GM12878 (cell line): ENCODE results near the gene PAOX. TPM values are rescaled to one million over a fixed set of nuclear protein-coding genes. Genes with fewer than 3 reads are reported as not detected.
A peak's percentile ranks its signal among the peaks of the same experiment; 100 is the strongest.

Source experiments
- ATAC-seq: fragments of 200-7000 bp; cut with Tn5 transposase; 3 replicates; pipeline ENCODE4 v1.9.1; 2020; ENCODE audit warnings: mild to moderate bottlenecking, moderate library complexity
- BruUV-seq: library from RNA; stranded (reverse); fragments of 400-500 nt; replicated peaks from 2 replicates; lab custom pipeline; 2021; lab: Mats Ljungman, UMichigan
- CTCF ChIA-PET: fragments of 300-600 bp; sonication (Branson Sonifier 250); formaldehyde crosslinking; extraction: SDS; loops from one replicate; lab custom pipeline; 2021; ENCODE audit warnings: inconsistent platforms; lab: Yijun Ruan, JAX
- POLR2A ChIA-PET: fragments of 350-600 bp; formaldehyde crosslinking; extraction: SDS; loops from one replicate; lab custom pipeline; 2021; ENCODE audit warnings: inconsistent platforms; lab: Charles Lee
- RAD21 ChIA-PET: fragments of 300-600 bp; sonication (Branson Sonifier 250); formaldehyde crosslinking; loops from one replicate; lab custom pipeline; 2023; ENCODE audit warnings: antibody characterized with exemption; ENCODE audit not compliant: unreplicated experiment; lab: Charles Lee
- SMC1A ChIA-PET: fragments of 300-600 bp; sonication (Branson Sonifier 250); formaldehyde crosslinking; loops from one replicate; lab custom pipeline; 2023; ENCODE audit not compliant: unreplicated experiment, uncharacterized antibody; lab: Charles Lee
- DNase-seq: peaks from one replicate; pipeline ENCODE4 v3.0.0-alpha.2; 2011; ENCODE audit warnings: low read depth, low spot score
- FAIRE-seq: peaks from 3 replicates; lab custom pipeline; 2011; peaks lifted over from hg19 to GRCh38; lab: Jason Lieb, UNC
- H2AFZ ChIP-seq: 2 replicates; pipeline ENCODE4 v1.6.0; 2011; ENCODE audit warnings: low read depth, low read length, control low read depth; ENCODE audit not compliant: control insufficient read depth
- H3K27ac ChIP-seq: 2 replicates; pipeline ENCODE4 v1.5.1; 2011; ENCODE audit warnings: control low read depth; ENCODE audit not compliant: control insufficient read depth, insufficient read depth
- H3K27me3 ChIP-seq, 2 experiments: replicated peaks in 1 of 2; 2 replicates each; pipeline versions ENCODE4 v1.6.0 to v1.6.1; 2011; ENCODE audit warnings: low read length in 1 of 2; ENCODE audit not compliant: control insufficient read depth in 2 of 2, insufficient read depth in 2 of 2
- H3K36me3 ChIP-seq, 2 experiments: 2 replicates each; pipeline ENCODE4 v1.5.1; 2011; ENCODE audit warnings: low read length in 1 of 2; ENCODE audit not compliant: control insufficient read depth in 2 of 2, insufficient read depth in 2 of 2
- H3K4me1 ChIP-seq: 2 replicates; pipeline ENCODE4 v1.6.1; 2011; ENCODE audit warnings: mild to moderate bottlenecking, low read length, moderate library complexity, mixed read lengths; ENCODE audit not compliant: control insufficient read depth, insufficient read depth
- H3K4me2 ChIP-seq: 2 replicates; pipeline ENCODE4 v1.6.0; 2011; ENCODE audit warnings: control low read depth; ENCODE audit not compliant: control insufficient read depth, insufficient read depth
- H3K4me3 ChIP-seq: fragments of 200-600 bp; sonication (generic); 2 replicates; pipeline ENCODE4 v1.5.1; 2016
- H3K79me2 ChIP-seq: 2 replicates; pipeline ENCODE4 v1.6.0; 2011; ENCODE audit warnings: low read length; ENCODE audit not compliant: control insufficient read depth, insufficient read depth
- H3K9ac ChIP-seq: 2 replicates; pipeline ENCODE4 v1.8.0; 2011; ENCODE audit warnings: low read length, control low read depth, mixed read lengths; ENCODE audit not compliant: control insufficient read depth, insufficient read depth
- H3K9me3 ChIP-seq: replicated peaks from 3 replicates; pipeline ENCODE4 v1.5.1; 2011; ENCODE audit warnings: mild to moderate bottlenecking, low read length; ENCODE audit not compliant: control insufficient read depth, insufficient read depth
- H4K20me1 ChIP-seq: 2 replicates; pipeline ENCODE4 v1.6.0; 2011; ENCODE audit not compliant: control insufficient read depth, insufficient read depth
- ATF2 ChIP-seq: IDR thresholded peaks from 2 replicates; pipeline ENCODE4 v1.6.1; 2012; ENCODE audit warnings: low read length, inconsistent platforms
- BMI1 ChIP-seq: fragments of 450-650 bp; IDR thresholded peaks from 2 replicates; pipeline ENCODE4 v1.6.1; 2016; ENCODE audit warnings: mild to moderate bottlenecking, moderate library complexity, borderline replicate concordance
- CBX3 ChIP-seq: fragments of 200-600 bp; sonication (generic); IDR thresholded peaks from 2 replicates; pipeline ENCODE4 v1.6.1; 2016; ENCODE audit warnings: low read depth, borderline replicate concordance
- CEBPZ ChIP-seq: fragments of 150-350 bp; IDR thresholded peaks from 2 replicates; pipeline ENCODE4 v1.6.1; 2016; ENCODE audit warnings: low read depth, low read length
- ESRRA ChIP-seq: IDR thresholded peaks from 2 replicates; pipeline ENCODE4 v1.6.1; 2012; ENCODE audit warnings: mild to moderate bottlenecking, low read length, improper control_type of control experiment
- ETV6 ChIP-seq, 2 experiments: fragments of 450-650 bp in 1 of 2; IDR thresholded peaks in 1 of 2; conservative IDR thresholded peaks in 1 of 2; 2 replicates each; pipeline ENCODE4 v1.6.1; 2014; ENCODE audit warnings: antibody characterized with exemption in 1 of 2, borderline replicate concordance in 1 of 2, low read depth in 1 of 2, mild to moderate bottlenecking in 1 of 2, moderate library complexity in 1 of 2
- FOXK2 ChIP-seq: fragments of 450-650 bp; IDR thresholded peaks from 2 replicates; pipeline ENCODE4 v1.6.1; 2017; ENCODE audit warnings: mild to moderate bottlenecking, moderate library complexity
- FOXM1 ChIP-seq: IDR thresholded peaks from 2 replicates; pipeline ENCODE4 v1.6.1; 2012; ENCODE audit warnings: low read depth, mild to moderate bottlenecking, inconsistent platforms, low read length, moderate library complexity
- IKZF2 ChIP-seq, 2 experiments: fragments of 450-650 bp; IDR thresholded peaks; 2 replicates each; pipeline ENCODE4 v1.6.1; 2017; ENCODE audit warnings: mild to moderate bottlenecking in 2 of 2, moderate library complexity in 2 of 2
- MTA2 ChIP-seq: fragments of 450-650 bp; IDR thresholded peaks from 2 replicates; pipeline ENCODE4 v1.6.1; 2016; ENCODE audit warnings: low read depth, mild to moderate bottlenecking, moderate library complexity
- MTA3 ChIP-seq: IDR thresholded peaks from 2 replicates; pipeline ENCODE4 v1.6.1; 2012; ENCODE audit warnings: low read length, inconsistent platforms, borderline replicate concordance
- NFYA ChIP-seq: IDR thresholded peaks from 2 replicates; pipeline ENCODE4 v1.6.1; 2011; ENCODE audit warnings: low read depth, mild to moderate bottlenecking, low read length, improper control_type of control experiment, borderline replicate concordance
- RELB ChIP-seq: fragments of 450-650 bp; IDR thresholded peaks from 2 replicates; pipeline ENCODE4 v1.6.1; 2017; ENCODE audit warnings: low read depth, mild to moderate bottlenecking, moderate library complexity
- RUNX3 ChIP-seq: IDR thresholded peaks from 2 replicates; pipeline ENCODE4 v1.6.1; 2012; ENCODE audit warnings: low read length, inconsistent platforms
- SRF ChIP-seq, 2 experiments: IDR thresholded peaks; 2 replicates each; pipeline ENCODE4 v1.6.1; 2011; ENCODE audit warnings: low read depth in 2 of 2, low read length in 2 of 2, mild to moderate bottlenecking in 1 of 2, moderate library complexity in 1 of 2
- STAT3 ChIP-seq: IDR thresholded peaks from 2 replicates; pipeline ENCODE4 v1.6.1; 2011; ENCODE audit warnings: low read depth, low read length, improper control_type of control experiment
- SUZ12 ChIP-seq: fragments of 200-600 bp; sonication (generic); IDR thresholded peaks from one replicate; pipeline ENCODE4 v1.6.1; 2018; ENCODE audit warnings: antibody characterized with exemption, mild to moderate bottlenecking; ENCODE audit not compliant: unreplicated experiment
- WGBS: methylation state at CpG from one replicate; pipeline ENCODE4 v1.1.6; 2016; ENCODE audit warnings: low lambda C conversion rate; ENCODE audit not compliant: insufficient replicate concordance, insufficient coverage; ENCODE audit errors: missing lambda C conversion rate; 5-methylcytosine and 5-hydroxymethylcytosine counted together
- in situ Hi-C: fragments of 300-500 bp; cut with MboI; formaldehyde crosslinking; loops from 9 replicates; pipeline ENCODE4 v1.14.3; 2018; ENCODE audit warnings: mixed read lengths
- intact Hi-C: fragments of 100-400 bp; cut with micrococcal nuclease; formaldehyde crosslinking; loops from one replicate; pipeline ENCODE4 v1.14.2; 2022; ENCODE audit not compliant: unreplicated experiment
- polyA plus RNA-seq, 11 experiments: library from polyadenylated mRNA; depleted of rRNA in 4 of 11; unstranded in 6 of 11; stranded (reverse) in 5 of 11; fragments of >200 nt; fragmentation: Nextera tagmentation in 4 of 11; fragmentation: Illumina TruSeq in 1 of 11; extraction: Ambion mirVana in 4 of 11; extraction: Trizol in 1 of 11; gene quantifications; 1 replicate in 1 of 11; 2 replicates in 10 of 11; pipeline versions ENCODE4 v1.2.1 to v1.2.3, GENCODE V29; 2011 to 2016; ENCODE audit warnings: inconsistent platforms in 2 of 11, missing spikeins in 2 of 11, low read depth in 1 of 11
- total RNA-seq, 4 experiments: library from RNA; depleted of rRNA in 3 of 4; stranded (reverse); fragments of >200 nt in 3 of 4; fragmentation: Illumina TruSeq in 1 of 4; extraction: Trizol in 1 of 4; gene quantifications; 2 replicates each; pipeline versions ENCODE4 v1.2.1 to v1.2.3, GENCODE V29; 2013 to 2021

The PAOX gene
- total and polyA plus RNA-seq, 10 of the 15 experiments (the other 5 are each of a cell fraction or from before 2014, with no cell fraction given) = 1.2 to 22.2 (median 10.5) TPM

GRCh38 chr10:133390597-133391248 is 11.7 kb downstream of the PAOX start:
- intact Hi-C loops (loop anchor here (5.0 kb wide), 2 partner anchors 63 to 83 kb away; partner anchors contain the start of genes TUBGCP2 and ZNF511), in situ Hi-C loops (no loop called here)
- no peaks in the 10 kb centered on the region for H4K20me1 ChIP-seq
- no peaks in the 10 kb centered on the region for H3K9me3 ChIP-seq
- H3K79me2 ChIP-seq = peaks cover 20% of the 10 kb centered on the region
- BruUV-seq = no TSS peak
- no peak for DNase-seq
- no peak for FAIRE-seq
- H3K9ac ChIP-seq = peak overlapping the region; percentile 70; the same call in 1 of the 2 replicates
- H3K27me3 ChIP-seq = no peaks in the 10 kb centered on the region
- H3K4me2 ChIP-seq = peak overlapping the region; percentile 96
- ChIA-PET CTCF (interaction anchor here (0.8 to 1.9 kb wide), 5 partner anchors 48 to 116 kb away, joined by 3 to 6 read pairs (median 3); no protein-coding TSS in a partner anchor), SMC1A (interaction anchor here (1.0 to 4.5 kb wide), 9 partner anchors 11 to 115 kb away, joined by 3 to 21 read pairs (median 4); partner anchors contain the start of genes ECHS1 and FUOM), POLR2A (interaction anchor here (0.6 to 4.5 kb wide), 10 partner anchors 10 to 819 kb away, joined by 3 to 31 read pairs (median 4); partner anchors contain the start of genes ECHS1 and PAOX), RAD21 (interaction anchor here (1.9 to 3.0 kb wide), 5 partner anchors 11 to 61 kb away, joined by 7 to 16 read pairs (median 11); partner anchors contain the start of genes ECHS1 and PAOX)
- H3K4me1 ChIP-seq = peaks cover 40% of the 10 kb centered on the region
- 66% methylated on average over 19 of the region's 19 CpGs for WGBS
- peak overlapping the region; percentile 92 for H3K27ac ChIP-seq
- H3K36me3 ChIP-seq = no peaks in the 10 kb centered on the region
- H2AFZ ChIP-seq = no peak overlapping the region
- H3K4me3 ChIP-seq = peak overlapping the region; percentile 78
- ATAC-seq = no peak
- peak in 1 of 2 experiments; percentile 10; a peak in 1 of 4 replicates for TF ChIP-seq IKZF2 (IDR thresholded peaks at IDR 0.05)
- no peak for TF ChIP-seq FOXK2
- no peak for TF ChIP-seq SUZ12
- TF ChIP-seq MTA3 = peak; percentile 6; the same call in 1 of the 2 replicates
- no peak for TF ChIP-seq NFYA
- TF ChIP-seq MTA2 = 0 out of 2 replicates have a peak, but pooled peaks have one; percentile 14
- no peak for TF ChIP-seq ESRRA
- TF ChIP-seq RELB = no peak
- TF ChIP-seq FOXM1 = no peak
- TF ChIP-seq RUNX3 = no peak
- TF ChIP-seq BMI1 = no peak
- TF ChIP-seq ETV6 (conservative IDR thresholded peaks at IDR 0.05 in 1 of 2, IDR thresholded peaks at IDR 0.05 in 1 of 2; ENCODE audit: borderline replicate concordance in 1 of 2, low read depth in 1 of 2) = no peak
- TF ChIP-seq SRF (IDR thresholded peaks at IDR 0.05; ENCODE audit: low read depth in 2 of 2, low read length in 2 of 2) = no peak
- TF ChIP-seq CBX3 = no peak
- TF ChIP-seq ATF2 = no peak
- no peak for TF ChIP-seq CEBPZ
- TF ChIP-seq STAT3 = no peak
